UCSD-AML1 (cell line): ENCODE data around the gene TRIM3.

Source experiments
- DNase-seq: peaks from one replicate; lab custom pipeline; 2025; ENCODE audit not compliant: unreplicated experiment; lab: John Stamatoyannopoulos, UW

The TRIM3 gene

DNA sequence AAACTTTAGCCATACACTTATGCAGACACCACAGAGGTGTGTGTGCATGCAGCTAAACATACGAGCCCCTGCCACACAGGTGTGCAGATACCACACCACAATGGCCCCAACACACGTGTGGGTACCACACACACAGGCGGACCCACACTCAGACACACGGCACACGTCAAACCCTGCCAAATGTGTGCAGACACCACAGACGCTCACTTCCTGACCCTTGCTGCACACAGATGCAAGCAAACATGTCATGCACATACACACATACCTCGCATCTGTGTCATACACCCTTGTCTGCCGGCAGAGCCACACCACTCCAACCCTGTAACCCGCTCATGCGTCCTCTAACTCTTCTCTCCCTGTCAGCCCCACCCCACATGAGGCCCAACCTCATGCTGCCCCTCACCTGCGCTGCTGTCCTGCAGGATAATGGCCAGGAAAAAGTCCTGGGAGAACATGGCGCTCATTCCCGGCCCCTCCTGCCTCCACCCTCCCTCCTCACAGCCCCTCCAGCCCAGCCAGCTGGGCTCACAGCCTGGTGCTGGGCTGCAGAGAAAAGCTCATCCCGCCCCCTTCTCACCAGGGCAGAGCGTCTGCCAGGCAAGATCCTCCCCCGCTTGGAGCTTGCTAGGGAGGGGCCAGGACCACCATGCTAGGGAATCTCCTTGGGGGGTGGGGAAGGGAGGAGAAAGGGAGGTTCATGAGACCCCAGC is 69.2 kb downstream of the TRIM3 start:
- DNase-seq, result no peak

DNA sequence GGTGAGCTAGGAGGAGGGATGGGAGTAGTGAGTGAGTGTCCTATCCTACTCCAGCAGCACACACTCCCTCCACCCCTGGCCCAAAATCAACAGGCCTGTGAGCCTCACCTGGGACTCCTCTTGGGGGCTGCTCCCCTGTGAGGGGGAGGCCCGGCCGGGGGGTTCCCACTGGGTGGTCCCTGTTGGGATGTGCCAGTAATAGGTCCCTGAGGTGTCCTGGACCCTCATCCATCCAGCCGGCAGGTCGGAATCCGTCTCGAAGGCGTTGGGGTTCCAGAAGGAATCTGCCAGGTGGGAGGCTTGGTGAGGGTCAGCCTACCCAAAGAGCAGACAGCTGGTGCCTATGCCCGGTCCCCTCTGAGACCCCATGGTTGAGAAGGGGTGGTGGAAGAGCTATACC is 70.2 kb downstream of the TRIM3 start:
- no peak for DNase-seq

DNA sequence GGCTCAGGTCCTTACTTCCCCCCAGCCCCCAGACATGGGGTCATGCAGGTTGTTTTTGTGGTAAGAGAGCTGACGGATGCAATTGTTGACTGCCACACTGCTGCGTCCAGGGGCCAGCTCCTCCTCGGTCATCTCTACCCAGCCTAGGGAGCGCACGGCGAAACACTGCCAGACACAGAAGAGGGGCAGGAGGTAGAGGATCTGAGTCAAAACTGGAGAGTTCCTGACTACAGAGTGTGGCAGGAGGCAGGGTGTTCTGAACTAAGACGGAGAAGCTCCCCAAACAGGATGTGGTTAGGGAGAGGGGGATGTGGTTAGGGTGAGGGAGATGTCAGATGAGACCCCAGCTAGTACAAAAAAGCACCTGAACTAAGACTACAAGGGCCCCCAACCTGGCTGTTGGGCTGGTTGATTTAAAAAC is 71.2 kb downstream of the TRIM3 start:
- DNase-seq, result peak; percentile 44

GRCh38 chr11:6402061-6402470 is 71.7 kb downstream of the TRIM3 start:
- no peak for DNase-seq

- no peak for DNase-seq
Measured at GRCh38 chr11:6401464-6401863, 72.3 kb downstream of the TRIM3 start.

DNA sequence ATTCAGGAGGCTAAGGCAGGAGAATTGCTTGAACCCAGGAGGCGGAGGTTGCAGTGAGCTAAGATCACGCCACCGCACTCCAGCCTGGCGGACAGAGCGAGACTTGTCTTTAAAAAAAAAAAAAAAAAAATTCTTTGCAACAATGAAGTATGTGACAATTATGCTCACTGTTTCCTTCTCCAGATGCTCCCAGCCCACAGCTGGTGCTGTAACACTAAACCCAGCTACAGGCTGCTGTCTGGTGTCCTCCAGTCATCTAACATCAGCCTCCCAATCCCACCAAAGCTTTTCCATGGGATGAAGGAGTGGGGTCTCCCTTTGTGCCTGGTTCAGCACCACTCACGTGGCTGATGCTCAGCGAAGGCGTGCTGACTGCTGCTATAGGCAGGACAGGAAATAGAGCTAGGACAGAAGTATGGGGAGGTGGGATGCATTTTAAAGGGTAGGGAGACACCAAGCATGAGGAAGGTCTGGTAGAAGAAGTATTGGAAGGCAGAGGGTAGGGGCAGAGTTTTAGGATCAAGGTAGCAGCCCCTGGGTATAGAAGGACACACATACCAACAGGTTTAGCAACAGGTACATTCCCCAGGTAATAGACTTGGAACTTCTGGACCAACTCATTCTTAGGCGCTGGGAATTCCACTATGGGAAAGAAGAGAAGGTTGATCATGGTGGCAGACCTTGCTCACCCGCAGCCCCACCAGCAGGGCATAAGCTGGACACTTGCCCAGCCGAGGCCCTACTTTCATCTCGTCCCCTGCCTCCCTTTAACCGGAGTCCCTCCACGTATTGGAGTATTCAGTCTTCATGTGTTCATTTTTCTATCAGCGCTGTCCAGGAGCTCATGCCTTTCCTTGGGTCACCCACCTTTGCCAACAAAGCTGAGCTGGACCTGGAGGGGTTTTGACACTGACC is 73.1 kb downstream of the TRIM3 start:
- no peak for DNase-seq
